Bladder microvascular endothelial cell (primary cell): ENCODE measurements around the gene POLR1D. TPM values are rescaled to one million over a fixed set of nuclear protein-coding genes. Genes with fewer than 3 reads are reported as not detected.

Experiments used
- total RNA-seq: library from RNA; depleted of rRNA; stranded (reverse); fragments of >200 nt; gene quantifications from 2 replicates; pipeline ENCODE4 v1.2.3, GENCODE V29; 2014

The POLR1D gene, protein sequence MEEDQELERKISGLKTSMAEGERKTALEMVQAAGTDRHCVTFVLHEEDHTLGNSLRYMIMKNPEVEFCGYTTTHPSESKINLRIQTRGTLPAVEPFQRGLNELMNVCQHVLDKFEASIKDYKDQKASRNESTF
- total RNA-seq = 61.7 and 65.8 TPM in 2 replicates

DNA sequence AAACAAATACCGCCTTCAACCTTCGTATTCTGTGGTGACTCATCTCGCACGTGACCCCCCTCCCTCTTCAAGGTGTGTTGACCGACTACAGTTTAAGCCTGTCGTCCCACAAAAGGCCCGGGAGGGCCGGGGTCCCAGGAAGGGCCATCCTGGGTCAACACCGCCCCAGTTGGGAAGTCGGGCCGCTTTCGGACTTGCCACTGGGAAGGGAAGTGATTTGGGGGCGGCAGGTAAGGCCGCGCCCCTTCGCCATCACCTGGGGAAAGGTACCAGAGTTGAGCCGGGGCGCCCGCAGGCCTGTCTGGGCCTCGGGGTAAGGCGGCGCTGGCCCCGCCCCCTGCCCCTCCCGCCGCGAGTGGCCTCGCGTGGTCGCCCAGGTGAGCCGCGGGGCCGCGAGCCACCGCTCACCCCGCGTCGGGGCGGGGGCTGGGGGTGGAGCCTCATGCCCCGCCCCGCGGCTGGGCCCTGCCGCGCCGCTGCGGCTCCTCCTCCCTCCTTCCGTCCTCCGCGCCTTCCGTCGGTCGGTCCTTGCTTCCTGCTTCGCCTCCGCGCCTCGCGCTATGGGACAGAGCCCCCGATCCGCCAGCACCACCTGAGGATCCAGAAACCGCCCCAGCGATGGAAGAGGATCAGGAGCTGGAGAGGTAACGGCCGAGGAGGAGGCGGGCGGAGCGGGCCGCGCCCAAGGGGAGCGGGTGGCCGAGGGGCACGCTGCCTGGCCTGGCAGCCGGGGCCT lies at the start of gene POLR1D:
Gene POLR1D, plus strand, starts transcription at position 527 of the 736 bp plus-strand sequence. Its CDS starts 92 bp downstream, at position 619.

DNA sequence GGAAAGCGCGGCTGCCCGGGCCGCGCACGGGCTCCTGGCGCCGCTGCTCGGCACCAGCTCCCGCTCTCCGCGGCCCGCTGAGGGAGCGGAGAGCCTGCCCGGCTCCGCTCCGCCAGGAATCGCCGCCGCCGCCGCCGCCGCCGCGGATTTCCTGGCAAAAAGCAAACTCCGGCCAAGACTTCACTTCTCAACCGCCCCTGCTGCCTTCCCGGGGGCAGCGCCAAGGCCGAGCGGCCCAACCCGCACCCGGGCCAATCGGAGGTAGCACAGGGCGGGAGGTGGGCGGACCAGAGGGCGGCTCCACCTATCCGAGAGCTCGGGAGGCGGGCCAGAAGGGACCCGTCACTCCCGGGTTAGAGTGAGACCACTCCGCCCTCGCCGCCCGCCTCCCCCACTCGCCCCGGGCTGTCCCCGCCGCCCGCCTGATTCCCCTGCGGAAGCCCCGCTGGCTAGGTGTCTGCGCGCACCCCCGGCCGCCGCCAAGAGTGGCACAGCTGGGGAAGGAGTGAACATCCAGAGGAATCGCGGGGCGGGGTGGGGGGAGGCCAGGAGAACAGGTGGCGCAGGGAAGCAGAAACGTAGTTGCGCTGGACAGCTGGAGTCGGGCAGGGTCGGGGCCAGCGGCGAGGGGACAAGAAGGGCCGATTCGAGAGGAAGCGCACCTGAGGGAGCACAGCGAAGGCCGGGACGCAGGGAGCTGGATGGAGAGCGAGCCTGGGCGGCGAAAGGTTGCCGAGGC lies 1.1 kb upstream of the POLR1D start, which contains the start of gene LNX2:
Gene LNX2, minus strand, starts transcription at position 153 of the 739 bp plus-strand sequence. CDS start 38,826 bp downstream, outside the sequence.

Other genes starting within 250 kb of the POLR1D start
- gene GTF3A, start 197.3 kb upstream of the POLR1D start, total RNA-seq = 86.0 and 89.0 TPM in 2 replicates
- 39.2 and 42.7 TPM in 2 replicates for gene MTIF3, start 171.3 kb upstream of the POLR1D start, total RNA-seq
- 7.0 and 15.7 TPM in 2 replicates for gene LNX2, start 1.4 kb upstream of the POLR1D start, total RNA-seq
- not detected in 2 replicates for gene GSX1, start 170.6 kb downstream of the POLR1D start, total RNA-seq